ENCODE results near the gene CCDC134. TPM values are rescaled to one million over a fixed set of nuclear protein-coding genes. Genes with fewer than 3 reads are reported as not detected.

The CCDC134 gene
- total and polyA plus RNA-seq, 2 donors (not counting 3 experiments of a cell fraction or from before 2014, with no cell fraction given) = 4.5 to 8.4 TPM

DNA sequence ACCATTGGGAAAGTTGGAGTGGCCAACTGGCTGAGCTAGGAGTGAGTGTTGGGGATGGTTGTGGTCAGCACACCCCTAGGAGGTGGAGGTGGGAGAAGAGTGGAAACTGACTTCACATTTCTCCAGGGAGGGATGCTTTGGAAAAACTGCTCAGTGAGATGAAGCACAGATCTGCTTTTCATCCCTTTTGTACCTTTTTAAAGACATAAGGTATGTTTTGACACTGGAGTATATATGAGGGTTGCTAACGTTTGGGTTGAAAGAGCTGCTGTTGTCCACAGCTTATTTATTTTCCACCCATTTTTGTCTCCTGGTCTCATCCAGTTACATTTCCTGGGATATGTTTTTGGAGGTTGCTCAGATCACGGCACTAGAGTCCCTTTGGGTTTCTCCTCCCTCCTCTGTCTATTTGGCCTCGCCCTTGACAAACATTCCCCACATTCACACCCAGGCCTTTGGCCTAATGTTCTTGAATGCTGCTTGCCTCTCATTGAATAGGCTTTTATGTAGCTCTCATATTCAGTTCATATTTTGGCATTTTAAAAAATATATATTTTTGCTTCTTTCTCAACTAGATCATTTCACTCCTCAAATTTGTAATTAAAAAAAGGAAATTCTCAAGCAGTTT lies 40.7 kb downstream of the CCDC134 start:
- no peak overlapping the region for H3K4me3 ChIP-seq (replicated peaks in 1 of 3; ENCODE audit: insufficient read depth in 1 of 3, low read depth in 1 of 3, low read length in 3 of 3)
- peaks cover 92% of the 10 kb centered on the region for H3K79me2 ChIP-seq (ENCODE audit: control insufficient read depth, insufficient read depth, low read length)
- H3K27me3 ChIP-seq (ENCODE audit: control insufficient read depth in 2 of 2, insufficient read depth in 2 of 2, low read length in 2 of 2) = no peaks in the 10 kb centered on the region
- DNase-seq (ENCODE audit: low read depth, low spot score) (no peak), FAIRE-seq (no peak)
- no peak overlapping the region for H3K27ac ChIP-seq (ENCODE audit: insufficient read depth, low read depth, low read length)
- H3K9ac ChIP-seq (replicated peaks; ENCODE audit: extremely low read depth, insufficient read depth, low read length) = no peak overlapping the region
- TF ChIP-seq MAX (IDR thresholded peaks at IDR 0.05; ENCODE audit: insufficient read depth, insufficient read length) = no peak
- TF ChIP-seq MYC (IDR thresholded peaks at IDR 0.05; ENCODE audit: low read depth, low read length) = no peak
- TF ChIP-seq, protein P1, sequence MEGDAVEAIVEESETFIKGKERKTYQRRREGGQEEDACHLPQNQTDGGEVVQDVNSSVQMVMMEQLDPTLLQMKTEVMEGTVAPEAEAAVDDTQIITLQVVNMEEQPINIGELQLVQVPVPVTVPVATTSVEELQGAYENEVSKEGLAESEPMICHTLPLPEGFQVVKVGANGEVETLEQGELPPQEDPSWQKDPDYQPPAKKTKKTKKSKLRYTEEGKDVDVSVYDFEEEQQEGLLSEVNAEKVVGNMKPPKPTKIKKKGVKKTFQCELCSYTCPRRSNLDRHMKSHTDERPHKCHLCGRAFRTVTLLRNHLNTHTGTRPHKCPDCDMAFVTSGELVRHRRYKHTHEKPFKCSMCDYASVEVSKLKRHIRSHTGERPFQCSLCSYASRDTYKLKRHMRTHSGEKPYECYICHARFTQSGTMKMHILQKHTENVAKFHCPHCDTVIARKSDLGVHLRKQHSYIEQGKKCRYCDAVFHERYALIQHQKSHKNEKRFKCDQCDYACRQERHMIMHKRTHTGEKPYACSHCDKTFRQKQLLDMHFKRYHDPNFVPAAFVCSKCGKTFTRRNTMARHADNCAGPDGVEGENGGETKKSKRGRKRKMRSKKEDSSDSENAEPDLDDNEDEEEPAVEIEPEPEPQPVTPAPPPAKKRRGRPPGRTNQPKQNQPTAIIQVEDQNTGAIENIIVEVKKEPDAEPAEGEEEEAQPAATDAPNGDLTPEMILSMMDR (IDR thresholded peaks at IDR 0.05; ENCODE audit: extremely low read depth in 1 of 2, insufficient read depth in 1 of 2, low read depth in 1 of 2, low read length in 2 of 2) = no peak
- CTCF ChIA-PET = interaction anchor here (0.9 to 3.1 kb wide), 3 partner anchors 16 to 100 kb away, joined by 3 to 12 read pairs (median 8); no protein-coding TSS in a partner anchor
- POLR2A ChIA-PET = no interaction called here
- no peak overlapping the region for H2AFZ ChIP-seq (ENCODE audit: low read depth, low read length)
- intact Hi-C loops (cut with micrococcal nuclease) = no loop called here
- H3K36me3 ChIP-seq (ENCODE audit: control insufficient read depth in 2 of 2, extremely low read depth in 1 of 2, insufficient read depth in 2 of 2, low read length in 2 of 2) = peaks cover 3 to 11% of the 10 kb centered on the region in 2 experiments
- H3K4me1 ChIP-seq (ENCODE audit: control insufficient read depth, extremely low read depth, insufficient read depth, low read length) = peaks cover 7% of the 10 kb centered on the region
- no TSS peak for BruUV-seq (replicated peaks)
- H3K9me1 ChIP-seq (replicated peaks; ENCODE audit: control insufficient read depth, extremely low read depth, insufficient read depth, low read length) = no peaks in the 10 kb centered on the region
- H3K9me3 ChIP-seq (replicated peaks; ENCODE audit: control insufficient read depth, insufficient read depth, low read length) = no peaks in the 10 kb centered on the region
- no peak overlapping the region for H3K4me2 ChIP-seq (ENCODE audit: insufficient read depth, low read length)
- dilution Hi-C loops (cut with MboI; ENCODE audit: extremely low pct_ligation_motif_present, low sequenced_read_pairs) = no loop called here
- peaks cover 3% of the 10 kb centered on the region for H4K20me1 ChIP-seq (replicated peaks; ENCODE audit: control insufficient read depth, extremely low read depth, insufficient read depth, low read length)
